ENCODE results near the gene SORCS2. TPM values are rescaled to one million over a fixed set of nuclear protein-coding genes. Genes with fewer than 3 reads are reported as not detected.

The SORCS2 gene
- total RNA-seq, 2 donors from 2014 or later, result 0.68 to 0.92 TPM

DNA sequence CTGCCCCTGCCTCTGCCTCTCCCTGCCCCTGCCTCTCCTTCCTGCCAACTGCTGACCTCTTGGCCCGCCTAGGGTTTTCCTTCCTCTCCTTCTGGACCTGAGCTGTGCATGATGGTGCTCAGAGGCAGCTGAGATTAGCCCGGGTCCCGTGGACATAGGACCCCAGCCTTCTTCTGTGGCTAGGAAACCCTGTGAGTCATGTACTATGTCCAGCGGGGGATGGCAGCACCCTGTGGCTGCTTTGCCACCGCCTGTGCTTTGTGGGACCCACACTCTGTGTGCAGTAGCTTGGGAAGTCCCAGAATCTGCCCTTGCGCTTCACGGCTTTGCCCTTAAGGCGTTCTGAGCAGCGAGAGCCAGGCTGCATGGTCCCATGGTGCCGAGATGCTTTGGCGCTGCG is 347.9 kb downstream of the SORCS2 start:
- Histone ChIP-seq H3K27me3 (replicated peaks; ENCODE audit: insufficient read depth) (no peaks in the 10 kb centered on the region), H3K27ac (no peak overlapping the region), H3K9me3 (no peaks in the 10 kb centered on the region), H3K4me3 (no peak overlapping the region), H3K4me1 (ENCODE audit: control insufficient read depth in 1 of 2, low read depth in 2 of 2) (no peaks in the 10 kb centered on the region), H3K36me3 (no peaks in the 10 kb centered on the region)
- TF ChIP-seq, protein P1, sequence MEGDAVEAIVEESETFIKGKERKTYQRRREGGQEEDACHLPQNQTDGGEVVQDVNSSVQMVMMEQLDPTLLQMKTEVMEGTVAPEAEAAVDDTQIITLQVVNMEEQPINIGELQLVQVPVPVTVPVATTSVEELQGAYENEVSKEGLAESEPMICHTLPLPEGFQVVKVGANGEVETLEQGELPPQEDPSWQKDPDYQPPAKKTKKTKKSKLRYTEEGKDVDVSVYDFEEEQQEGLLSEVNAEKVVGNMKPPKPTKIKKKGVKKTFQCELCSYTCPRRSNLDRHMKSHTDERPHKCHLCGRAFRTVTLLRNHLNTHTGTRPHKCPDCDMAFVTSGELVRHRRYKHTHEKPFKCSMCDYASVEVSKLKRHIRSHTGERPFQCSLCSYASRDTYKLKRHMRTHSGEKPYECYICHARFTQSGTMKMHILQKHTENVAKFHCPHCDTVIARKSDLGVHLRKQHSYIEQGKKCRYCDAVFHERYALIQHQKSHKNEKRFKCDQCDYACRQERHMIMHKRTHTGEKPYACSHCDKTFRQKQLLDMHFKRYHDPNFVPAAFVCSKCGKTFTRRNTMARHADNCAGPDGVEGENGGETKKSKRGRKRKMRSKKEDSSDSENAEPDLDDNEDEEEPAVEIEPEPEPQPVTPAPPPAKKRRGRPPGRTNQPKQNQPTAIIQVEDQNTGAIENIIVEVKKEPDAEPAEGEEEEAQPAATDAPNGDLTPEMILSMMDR (IDR thresholded peaks at IDR 0.05), result no peak
- ATAC-seq (ENCODE audit: insufficient number of reproducible peaks, low FRiP score, low read depth) (no peak), DNase-seq (ENCODE audit: low spot score) (no peak)

DNA sequence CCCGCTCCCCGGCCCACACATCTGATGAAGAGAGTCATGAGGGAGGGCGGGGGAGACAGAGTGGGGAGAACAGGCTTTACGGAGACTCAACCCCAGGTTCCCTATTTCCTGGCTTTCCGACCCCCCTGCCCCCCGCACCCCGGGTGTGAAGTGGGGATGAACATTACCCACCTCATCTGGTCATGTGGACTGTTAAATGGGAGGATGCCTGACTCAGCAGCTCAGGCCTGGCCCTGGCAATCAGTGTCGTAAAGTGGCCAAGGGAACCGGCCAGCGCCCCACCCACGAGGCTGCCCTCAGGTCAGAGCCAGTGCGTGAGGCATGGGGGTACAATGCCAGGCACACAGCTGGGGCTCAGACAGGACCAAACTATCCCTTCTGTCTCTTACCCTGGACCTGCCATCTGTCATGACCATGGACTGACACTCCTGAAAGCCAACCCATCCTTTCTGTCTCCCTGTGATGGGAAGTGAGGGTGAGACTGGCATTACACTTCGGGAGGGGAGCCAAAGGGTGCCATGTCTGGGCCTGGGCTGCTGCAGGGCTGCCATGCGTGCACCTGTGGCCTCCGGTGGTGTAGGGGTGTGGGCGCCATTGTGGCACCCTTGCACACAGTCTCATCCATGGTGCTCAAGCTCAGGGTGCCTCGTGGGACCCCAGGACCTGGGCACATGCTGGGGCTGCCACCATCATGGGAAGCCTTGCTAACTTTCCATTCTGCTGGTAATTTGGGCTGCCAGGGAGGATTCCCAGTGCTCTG is 348.5 kb downstream of the SORCS2 start:
- no peak overlapping the region for H3K27ac ChIP-seq
- ATAC-seq (ENCODE audit: insufficient number of reproducible peaks, low FRiP score, low read depth) (no peak), DNase-seq (ENCODE audit: low spot score) (no peak)
- no peaks in the 10 kb centered on the region for H3K27me3 ChIP-seq (replicated peaks; ENCODE audit: insufficient read depth)
- no peaks in the 10 kb centered on the region for H3K9me3 ChIP-seq
- H3K4me3 ChIP-seq, result no peak overlapping the region
- TF ChIP-seq, protein P1 (IDR thresholded peaks at IDR 0.05), result no peak
- no peaks in the 10 kb centered on the region for H3K36me3 ChIP-seq
- no peaks in the 10 kb centered on the region for H3K4me1 ChIP-seq (ENCODE audit: control insufficient read depth in 1 of 2, low read depth in 2 of 2)

DNA sequence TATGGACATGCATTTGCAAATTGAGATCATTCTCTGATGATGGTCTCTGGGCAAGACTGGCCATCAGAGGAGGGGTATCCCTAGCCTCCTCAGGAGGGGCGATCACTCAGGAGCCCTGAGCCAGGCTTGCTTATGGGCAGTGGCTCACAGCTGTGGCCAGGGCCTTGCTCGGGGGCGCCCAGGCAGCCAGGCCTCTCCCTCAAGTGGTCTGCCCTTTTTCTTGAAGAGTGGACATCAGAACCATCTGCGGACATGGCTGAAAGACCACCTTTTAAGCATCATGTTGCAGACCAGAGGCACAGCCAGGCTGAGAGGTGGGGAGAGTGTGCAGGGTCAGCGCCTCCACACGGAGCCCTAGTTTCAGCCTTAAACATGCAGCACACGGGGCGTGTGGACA is 349.1 kb downstream of the SORCS2 start:
- Histone ChIP-seq H3K27ac (no peak overlapping the region), H3K9me3 (no peaks in the 10 kb centered on the region), H3K36me3 (no peaks in the 10 kb centered on the region), H3K4me3 (no peak overlapping the region), H3K4me1 (ENCODE audit: control insufficient read depth in 1 of 2, low read depth in 2 of 2) (peaks cover 0 to 2% of the 10 kb centered on the region in 2 donors), H3K27me3 (replicated peaks; ENCODE audit: insufficient read depth) (no peaks in the 10 kb centered on the region)
- DNase-seq (ENCODE audit: low spot score) (no peak), ATAC-seq (ENCODE audit: insufficient number of reproducible peaks, low FRiP score, low read depth) (no peak)
- TF ChIP-seq, protein P1 (IDR thresholded peaks at IDR 0.05), result no peak

DNA sequence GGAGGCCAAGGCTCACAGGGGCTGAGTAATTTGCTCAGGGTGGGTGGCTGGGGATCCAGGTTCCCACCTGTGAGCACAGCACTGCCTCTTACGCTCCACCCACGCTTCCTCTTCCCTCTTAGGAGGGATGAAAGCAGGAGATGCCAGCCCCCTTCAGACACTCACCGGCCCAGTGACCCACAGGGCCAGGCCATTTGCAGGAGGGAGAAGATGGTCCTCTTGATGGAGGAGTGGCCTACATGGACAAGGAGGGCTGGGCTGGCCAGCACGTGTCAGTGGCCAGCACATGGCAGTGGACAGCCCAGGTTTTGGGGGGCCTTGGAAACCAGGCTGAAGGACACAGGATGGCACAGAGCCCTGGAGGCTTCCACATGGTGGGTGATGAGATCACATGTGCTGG is 350.4 kb downstream of the SORCS2 start:
- ATAC-seq (ENCODE audit: insufficient number of reproducible peaks, low FRiP score, low read depth) (no peak), DNase-seq (ENCODE audit: low spot score) (no peak)
- Histone ChIP-seq H3K4me3 (no peak overlapping the region), H3K36me3 (no peaks in the 10 kb centered on the region), H3K27me3 (replicated peaks; ENCODE audit: insufficient read depth) (no peaks in the 10 kb centered on the region), H3K4me1 (ENCODE audit: control insufficient read depth in 1 of 2, low read depth in 2 of 2) (peaks cover 0 to 11% of the 10 kb centered on the region in 2 donors), H3K9me3 (no peaks in the 10 kb centered on the region), H3K27ac (no peak overlapping the region)
- TF ChIP-seq, protein P1 (IDR thresholded peaks at IDR 0.05), result no peak

DNA sequence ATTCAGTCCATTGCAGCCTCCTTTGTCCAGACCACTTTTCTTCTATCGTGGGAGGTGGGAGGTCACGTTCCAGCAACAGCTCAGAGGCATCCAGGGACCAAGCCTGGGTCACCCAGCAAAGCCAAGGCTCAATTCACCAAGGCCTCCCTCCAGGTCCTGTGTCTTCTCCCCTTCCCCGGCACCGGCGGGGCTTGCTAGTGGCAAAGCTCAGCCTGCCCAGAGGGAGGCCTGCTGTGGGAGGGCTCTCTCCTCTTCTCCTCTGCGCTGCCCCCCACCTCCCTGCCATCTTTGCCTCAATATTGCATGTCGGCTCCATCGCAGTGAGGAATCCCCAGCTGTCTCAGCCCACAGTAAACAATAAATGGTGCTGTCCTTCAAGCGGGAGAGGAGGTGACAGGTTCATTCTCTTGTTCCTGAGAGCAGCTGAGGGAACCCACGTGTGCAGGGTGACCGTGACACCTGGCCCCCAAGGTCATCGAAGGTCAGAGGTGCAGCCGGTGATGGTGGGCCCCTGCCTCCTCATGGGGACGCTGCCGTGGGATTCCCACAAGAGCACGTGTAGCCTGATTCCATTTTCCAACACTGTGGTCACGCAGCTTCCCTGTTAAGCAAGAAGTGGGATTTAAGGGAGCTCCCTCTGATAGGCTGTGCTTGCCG is 353.9 kb downstream of the SORCS2 start:
- Histone ChIP-seq H3K9me3 (no peaks in the 10 kb centered on the region), H3K4me3 (no peak overlapping the region), H3K36me3 (no peaks in the 10 kb centered on the region), H3K27me3 (replicated peaks; ENCODE audit: insufficient read depth) (no peaks in the 10 kb centered on the region), H3K27ac (no peak overlapping the region), H3K4me1 (ENCODE audit: control insufficient read depth in 1 of 2, low read depth in 2 of 2) (peaks cover 0 to 11% of the 10 kb centered on the region in 2 donors)
- TF ChIP-seq, protein P1 (IDR thresholded peaks at IDR 0.05), result no peak
- ATAC-seq (ENCODE audit: insufficient number of reproducible peaks, low FRiP score, low read depth) (no peak), DNase-seq (ENCODE audit: low spot score) (no peak)
